Activated T-cell treated with anti-CD3 and anti-CD28 coated beads for 48 hours (primary cell): ENCODE data around the gene UGT1A3.
"Not testable (repeated sequence)": the region's sequence is repeated elsewhere in the genome, so short reads cannot be mapped to it uniquely, and the experiment has no call there.

Experiments
- DNase-seq: peaks from one replicate; pipeline ENCODE4 v3.0.0-alpha.2; 2020; ENCODE audit warnings: low read depth

The UGT1A3 gene

DNA sequence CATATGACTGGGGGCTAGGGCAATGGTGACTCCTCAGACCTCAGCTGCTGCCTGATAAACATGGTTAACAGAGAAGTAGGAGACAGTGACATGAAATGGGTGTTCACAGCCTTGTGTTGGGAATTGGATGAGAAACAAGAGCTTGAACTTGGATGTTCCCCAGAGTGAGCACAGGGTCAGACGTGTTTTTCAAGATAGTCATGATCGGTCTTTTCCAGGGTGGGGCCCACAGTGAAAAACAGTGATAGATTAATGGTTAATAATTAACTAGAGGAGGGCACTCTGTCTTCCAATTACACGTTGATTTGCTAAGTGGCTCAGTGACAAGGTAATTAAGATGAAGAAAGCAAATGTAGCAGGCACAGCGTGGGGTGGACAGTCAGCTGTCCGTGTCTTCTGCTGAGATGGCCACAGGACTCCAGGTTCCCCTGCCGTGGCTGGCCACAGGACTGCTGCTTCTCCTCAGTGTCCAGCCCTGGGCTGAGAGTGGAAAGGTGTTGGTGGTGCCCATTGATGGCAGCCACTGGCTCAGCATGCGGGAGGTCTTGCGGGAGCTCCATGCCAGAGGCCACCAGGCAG lies at the start of gene UGT1A3:
UGT1A3 (plus strand) TSS at position 320 of the 579 bp plus-strand sequence; CDS start at position 405, 85 bp downstream.
- DNase-seq: no peak

DNA sequence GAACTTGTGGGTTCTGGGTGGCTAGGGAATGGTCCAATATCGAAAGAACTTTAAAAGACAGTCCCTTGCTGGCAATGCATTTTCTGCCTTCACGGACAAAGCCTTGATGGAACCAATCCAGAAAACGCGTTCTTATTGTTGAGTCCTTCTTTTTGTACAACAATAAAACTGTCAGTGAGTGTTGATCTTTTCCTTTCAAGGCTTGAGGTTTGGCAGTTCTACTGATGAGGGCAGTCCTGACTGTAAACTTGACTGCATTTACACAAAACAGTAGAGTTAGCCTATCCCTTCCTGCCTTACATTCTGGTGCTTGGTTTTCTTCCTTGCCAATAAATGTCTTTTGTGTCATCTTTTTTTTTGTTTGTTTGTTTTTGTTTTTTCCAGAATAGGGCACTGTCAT lies 49.6 kb upstream of the UGT1A3 start:
- DNase-seq: no peak

DNA sequence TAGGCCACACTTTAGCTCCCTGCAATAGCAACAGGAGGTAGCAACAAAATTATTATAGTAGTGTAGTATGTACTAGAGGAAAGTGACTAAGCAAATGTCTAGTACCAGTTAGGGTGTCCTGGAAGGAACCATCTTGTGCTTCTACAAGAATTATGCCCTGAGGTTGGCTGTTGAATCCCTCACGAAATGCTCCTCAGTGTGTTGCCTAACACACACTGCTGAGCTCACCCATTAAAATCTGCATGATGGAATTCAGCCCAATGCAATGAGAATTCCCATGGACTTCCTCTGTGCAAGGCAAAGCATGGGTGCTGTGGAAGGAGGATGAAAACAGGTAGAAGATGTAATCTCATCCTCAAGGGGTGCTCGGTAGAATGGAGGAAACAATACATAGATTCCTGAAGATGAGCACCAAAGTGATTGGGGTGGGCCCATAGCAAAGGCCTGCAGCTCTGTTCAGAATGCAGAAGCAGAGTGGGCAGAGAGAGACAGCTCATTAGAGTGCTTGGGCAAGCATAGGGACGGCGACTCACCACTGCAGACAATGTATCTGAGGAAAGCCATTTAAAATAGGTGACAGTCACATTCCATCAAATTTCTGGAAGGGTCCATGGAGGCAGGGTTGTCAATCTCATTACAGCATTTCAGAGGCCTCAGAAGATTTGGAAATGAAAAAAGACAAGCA lies 48.3 kb upstream of the UGT1A3 start:
- DNase-seq: no peak

DNA sequence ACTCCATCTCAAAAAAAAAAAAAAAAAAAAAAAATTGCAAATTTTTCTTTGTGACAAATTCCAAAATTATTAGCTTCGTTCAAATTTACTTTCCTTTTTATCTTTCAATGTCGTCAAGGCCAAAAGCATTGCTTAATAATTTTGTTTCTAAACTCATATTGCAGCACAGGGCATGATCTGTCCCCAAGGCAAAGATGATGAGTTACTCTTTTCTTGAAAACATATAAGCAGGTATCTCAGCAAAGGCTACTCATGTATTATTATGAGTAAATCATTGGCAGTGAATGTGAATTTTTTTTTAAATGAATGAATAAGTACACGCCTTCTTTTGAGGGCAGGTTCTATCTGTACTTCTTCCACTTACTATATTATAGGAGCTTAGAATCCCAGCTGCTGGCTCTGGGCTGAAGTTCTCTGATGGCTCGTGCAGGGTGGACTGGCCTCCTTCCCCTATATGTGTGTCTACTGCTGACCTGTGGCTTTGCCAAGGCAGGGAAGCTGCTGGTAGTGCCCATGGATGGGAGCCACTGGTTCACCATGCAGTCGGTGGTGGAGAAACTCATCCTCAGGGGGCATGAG lies 47.2 kb upstream of the UGT1A3 start, which contains the start of gene UGT1A7:
UGT1A7 (plus strand) TSS at position 381 of the 579 bp plus-strand sequence; CDS start at position 418, 37 bp downstream.
- no peak for DNase-seq

DNA sequence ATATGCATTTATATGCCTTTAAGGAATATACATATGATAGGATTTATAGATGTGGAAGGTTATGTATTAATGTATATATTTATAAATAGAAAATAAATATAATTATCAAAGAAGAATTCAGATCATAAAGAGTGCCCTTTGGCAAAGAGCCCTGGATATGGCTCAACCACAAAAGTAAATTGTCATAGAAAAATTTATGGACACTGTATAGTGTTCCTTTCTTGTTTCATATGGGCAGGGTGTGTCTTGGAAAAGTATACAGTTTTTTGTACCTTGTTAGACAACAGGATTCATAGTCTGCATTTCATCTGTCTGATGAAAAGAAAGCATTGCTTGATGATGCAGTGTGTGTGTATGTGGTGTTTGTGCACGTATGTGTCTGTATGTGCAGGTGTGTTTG lies 44.2 kb upstream of the UGT1A3 start:
- no peak for DNase-seq

DNA sequence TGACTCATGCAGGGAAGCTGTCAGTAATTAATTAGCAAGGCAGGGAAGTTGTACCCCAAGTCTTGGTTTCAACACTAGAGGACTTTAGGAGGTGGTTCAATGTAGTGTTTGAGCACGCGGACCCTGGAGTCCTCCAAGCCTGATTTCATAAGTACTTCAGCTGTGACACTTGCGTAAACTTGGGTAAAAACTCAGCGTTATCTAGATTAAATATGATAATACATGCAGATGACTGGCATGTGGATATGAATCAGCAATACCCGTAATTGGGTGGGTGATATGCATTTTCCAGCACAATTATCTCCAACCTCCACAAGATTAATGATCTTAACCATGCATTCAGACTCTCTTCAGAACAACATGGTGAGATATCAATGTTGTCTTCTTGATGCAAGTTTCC lies 41.9 kb upstream of the UGT1A3 start:
- no peak for DNase-seq

DNA sequence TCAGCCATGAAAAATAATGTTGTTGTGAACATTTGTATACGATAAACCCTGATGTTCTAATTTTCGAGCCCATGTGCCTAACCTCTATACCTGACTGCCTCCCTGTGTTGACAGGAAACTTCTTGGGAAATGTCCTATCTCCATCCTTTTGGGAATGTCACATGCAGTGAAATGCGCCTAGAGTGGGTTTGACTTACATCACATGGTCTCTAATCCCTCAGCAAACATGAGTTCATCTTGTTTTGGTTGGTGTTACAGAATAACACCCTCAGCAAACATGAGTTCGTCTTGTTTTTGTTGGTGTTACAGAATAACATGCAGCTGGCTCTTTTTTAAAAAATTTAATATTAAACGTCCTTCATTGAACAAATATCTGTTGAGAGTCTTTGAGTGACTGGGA lies 40.5 kb upstream of the UGT1A3 start:
- no peak for DNase-seq

DNA sequence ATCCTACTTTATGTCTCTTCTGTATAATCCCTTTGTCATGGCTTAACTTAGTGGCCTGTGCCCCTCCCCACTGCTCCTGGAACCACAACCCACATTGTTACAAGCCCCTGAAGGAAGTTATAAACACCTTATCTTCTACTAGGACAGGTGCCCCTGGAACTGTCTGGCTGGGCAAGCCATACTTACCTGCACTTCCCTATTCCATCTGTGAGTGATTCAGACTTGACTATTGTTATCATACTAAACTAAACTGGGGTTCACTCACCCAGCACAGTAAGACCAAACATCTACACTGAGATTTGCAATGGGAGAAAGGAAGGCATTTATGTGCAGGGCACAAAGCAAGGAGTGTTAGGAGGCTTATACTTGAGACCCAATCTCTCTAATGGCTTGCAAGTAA lies 39.8 kb upstream of the UGT1A3 start:
- no peak for DNase-seq

DNA sequence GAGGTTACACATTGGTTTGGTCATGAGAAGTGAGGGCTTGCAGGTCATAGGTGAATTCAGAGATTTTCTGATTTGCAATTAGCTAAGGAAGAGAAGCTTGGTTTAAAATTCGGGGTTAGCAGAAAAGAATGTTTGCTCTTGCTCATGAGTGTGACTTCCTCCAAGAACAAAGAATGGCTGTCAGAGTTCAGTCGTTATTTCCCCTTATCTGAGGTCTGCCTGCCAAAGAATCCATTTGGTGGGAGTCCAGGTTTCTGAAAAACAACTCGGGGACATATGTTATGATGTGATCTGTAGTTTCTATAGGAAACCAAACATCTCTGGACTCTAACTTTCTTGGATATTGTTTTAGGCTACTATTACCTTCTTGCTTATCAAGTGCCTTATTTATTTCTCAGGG lies 39.3 kb upstream of the UGT1A3 start:
- no peak for DNase-seq

DNA sequence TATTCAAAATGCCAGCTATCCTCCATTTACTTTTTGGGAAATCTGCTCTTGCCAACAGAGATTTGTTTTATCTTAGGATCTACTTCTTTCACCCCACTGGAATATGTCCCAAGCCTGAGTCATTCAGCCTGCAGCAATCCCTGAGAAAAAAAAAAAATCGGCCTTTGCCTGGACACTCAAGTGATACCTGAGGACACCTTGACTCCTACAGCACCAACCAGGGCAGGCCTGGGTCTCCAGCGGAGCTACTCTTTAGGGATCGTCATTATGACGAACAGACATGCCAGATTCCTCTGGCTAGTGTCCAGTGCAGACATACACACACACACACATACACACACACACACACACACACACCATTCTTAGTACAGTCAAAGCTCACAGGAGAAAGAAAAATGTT lies 38.4 kb upstream of the UGT1A3 start:
- no peak for DNase-seq

DNA sequence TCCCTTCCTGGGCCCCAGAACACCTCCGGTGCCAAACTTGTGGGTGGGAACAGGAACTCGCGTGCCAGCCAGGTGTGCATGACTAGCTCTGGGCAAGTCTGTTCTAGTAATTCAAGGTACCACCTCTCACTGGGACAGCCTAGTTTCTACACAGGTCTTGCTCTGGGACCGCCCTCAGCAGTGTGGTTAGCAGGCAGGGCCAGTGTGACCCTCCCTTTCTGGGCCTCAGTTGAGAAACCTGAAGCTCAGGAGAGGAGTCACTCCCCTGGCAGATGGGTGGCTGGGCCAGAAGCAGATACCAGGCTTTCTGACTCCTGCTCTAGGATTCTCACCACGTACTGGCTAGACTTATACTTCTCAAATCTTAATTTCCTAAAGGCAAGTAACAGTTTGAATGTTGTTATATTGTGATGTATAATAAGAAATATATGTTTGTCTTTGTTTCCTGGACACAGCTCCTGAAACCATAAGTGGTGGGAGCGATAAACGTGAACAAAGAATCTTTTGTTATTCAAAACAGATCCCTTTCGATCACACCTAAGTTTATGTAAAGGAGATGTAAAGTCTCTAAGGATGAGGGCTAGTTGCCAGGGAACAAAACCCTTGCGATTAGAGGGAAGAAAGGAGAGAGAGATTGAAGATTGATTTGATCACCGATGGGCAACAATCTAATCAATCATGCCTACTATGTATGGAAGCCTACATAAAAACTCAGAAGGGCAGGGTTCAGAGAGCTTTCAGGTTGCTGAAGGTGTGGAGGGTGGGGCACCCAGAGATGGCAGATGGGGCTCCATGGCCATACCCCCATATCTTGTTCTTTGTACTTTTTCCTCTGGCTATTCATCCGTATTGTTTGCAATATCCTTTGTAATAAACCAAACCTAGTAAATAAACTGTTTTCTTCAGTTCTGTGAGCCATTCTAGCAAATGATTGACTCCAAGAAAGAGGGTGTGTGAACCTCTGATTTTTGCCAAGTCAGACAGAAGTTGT lies 37.1 kb upstream of the UGT1A3 start:
- no peak for DNase-seq

DNA sequence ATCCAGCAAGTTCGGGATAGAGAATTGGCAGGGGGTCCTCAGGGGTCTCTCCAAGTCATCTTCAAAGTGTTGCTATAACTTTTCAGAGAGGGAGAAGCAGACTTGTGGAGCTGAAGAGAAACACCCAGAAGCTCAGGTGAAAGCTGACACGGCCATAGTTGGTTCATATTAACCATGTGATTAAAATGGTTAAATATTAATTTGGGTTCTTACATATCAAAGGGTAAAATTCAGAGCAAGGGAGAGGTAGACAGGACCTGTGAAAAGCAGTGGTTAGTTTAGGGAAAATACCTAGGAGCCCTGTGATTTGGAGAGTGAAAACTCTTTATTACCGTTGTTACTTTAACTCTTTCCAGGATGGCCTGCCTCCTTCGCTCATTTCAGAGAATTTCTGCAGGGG lies 36.2 kb upstream of the UGT1A3 start, which contains the start of gene UGT1A6:
UGT1A6 (plus strand) TSS at position 243 of the 400 bp plus-strand sequence; CDS start at position 358, 115 bp downstream.
- no peak for DNase-seq

DNA sequence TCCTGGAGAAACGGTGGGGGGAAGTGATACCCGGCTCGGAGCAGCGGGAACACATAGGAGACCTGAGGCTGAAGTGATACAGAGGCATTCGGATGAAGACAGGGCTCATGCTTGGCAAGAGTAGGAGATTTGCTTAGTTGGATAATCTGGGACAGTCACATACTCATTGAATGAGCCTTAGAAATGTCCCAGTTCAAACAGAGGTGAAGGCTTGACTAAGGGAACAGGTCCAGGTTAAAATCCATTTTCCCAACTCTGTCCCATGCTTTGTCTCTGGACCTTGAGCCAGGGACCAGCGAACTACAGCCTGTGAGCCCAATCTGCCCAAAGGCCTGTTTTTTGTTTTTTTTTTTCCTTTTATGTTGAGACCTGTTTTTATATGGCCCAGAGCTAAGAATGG lies 34.9 kb upstream of the UGT1A3 start:
- no peak for DNase-seq

DNA sequence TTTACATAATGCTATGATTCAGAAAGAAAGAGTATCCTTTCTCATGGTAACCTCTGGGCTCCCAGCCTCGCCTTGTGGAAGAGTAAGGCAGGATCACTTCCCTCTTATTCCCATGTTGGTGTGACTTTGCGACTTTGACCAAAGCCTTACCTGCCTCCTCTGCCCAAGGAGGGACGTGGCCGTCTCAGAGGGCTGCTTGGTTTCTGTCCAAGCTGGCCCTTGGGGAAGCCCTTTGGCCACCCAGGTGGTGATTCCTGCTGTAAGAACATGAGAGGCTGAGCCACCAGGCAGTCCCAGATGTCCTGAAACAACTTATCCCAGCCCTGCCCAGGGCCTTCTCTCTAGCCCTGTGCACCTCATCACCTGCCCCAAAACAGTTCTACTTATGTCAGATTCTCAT lies 30.1 kb upstream of the UGT1A3 start:
- no peak for DNase-seq

DNA sequence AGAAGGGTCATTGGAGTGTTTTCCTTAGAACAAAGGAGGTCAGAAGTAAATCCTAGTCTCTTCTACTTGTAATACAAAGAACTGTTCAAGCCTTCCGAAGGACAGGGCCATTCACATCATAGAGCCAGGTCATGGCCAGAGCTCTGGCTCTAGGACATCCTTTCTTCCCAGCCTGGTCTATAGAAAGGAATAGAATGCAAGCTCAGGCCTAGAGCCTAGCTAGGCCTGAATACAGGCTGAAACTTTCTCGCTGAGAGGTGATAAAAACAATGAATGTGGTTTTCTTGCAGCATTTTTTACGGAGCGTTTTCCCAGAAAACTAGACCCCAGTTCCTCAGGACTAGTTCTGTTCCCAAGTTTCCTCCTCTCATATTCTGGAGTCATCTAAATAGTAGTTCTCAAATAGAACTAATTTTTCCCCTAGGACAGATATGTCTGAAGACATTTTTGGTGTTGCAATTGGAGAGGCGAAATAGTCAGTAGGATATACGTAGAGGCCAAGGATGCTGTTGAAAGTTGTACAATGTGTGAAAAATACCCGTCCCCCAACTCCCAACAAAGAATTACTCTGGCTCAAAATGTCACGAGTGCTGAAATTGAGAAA lies 29.3 kb upstream of the UGT1A3 start:
- no peak for DNase-seq

DNA sequence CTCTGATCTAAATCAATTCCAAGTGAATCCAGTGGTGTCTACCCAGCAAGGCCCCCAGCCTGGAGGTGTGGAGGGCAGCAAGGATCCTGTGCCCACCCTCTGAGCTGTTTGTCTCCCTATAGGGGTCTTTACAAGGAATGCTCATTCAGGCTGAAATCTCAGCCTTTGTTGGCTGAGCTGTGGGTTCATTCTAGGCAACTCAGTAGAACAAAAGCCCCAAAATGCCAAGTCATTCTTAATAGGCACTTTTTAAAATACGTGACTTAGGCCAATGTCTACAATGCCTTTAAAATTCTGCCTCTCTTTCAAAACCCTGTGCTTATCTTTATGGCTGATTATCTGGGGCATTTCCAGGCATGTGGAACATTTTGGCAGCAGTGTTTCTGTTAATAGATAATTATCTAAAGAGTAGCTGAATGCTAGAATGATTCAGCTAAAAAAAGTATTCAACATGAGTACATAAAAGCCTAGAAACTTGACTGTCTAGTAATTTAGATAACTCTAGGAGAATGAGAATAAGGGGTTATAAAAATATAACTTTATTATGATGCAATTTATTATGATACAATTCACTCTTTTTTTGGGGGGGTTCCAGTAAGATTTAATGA lies 28.7 kb upstream of the UGT1A3 start:
- DNase-seq: no peak

DNA sequence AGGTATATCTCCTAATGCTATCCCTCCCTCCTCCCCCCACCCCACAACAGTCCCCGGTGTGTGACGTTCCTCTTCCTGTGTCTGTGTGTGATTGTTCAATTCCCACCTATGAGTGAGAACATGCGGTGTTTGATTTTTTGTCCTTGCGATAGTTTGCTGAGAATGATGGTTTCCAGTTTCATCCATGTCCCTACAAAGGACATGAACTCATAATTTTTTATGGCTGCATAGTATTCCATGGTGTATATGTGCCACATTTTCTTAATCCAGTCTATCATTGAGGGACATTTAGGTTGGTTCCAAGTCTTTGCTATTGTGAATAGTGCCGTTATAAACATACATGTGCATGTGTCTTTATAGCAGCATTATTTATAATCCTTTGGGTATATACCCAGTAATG lies 28.0 kb upstream of the UGT1A3 start:
- not testable (repeated sequence) for DNase-seq

DNA sequence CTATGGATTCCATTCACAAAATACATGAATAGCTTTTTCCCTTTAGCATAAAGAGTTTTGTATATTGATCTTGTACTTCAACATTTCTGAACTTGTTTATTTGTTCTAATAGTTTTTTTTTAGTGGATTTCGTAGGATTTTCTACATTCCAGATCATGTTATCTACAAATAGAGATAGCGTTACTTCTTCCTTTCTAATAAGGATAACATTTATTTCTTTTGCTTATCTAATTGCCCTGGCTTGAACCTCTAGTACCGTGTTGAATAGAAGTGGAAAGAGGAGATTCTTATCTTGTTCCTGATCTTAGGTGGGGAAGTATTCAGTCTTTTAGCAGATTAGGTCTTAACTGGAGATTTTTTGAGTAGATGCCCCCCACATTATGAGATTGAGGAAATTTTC lies 26.6 kb upstream of the UGT1A3 start:
- DNase-seq: no peak

DNA sequence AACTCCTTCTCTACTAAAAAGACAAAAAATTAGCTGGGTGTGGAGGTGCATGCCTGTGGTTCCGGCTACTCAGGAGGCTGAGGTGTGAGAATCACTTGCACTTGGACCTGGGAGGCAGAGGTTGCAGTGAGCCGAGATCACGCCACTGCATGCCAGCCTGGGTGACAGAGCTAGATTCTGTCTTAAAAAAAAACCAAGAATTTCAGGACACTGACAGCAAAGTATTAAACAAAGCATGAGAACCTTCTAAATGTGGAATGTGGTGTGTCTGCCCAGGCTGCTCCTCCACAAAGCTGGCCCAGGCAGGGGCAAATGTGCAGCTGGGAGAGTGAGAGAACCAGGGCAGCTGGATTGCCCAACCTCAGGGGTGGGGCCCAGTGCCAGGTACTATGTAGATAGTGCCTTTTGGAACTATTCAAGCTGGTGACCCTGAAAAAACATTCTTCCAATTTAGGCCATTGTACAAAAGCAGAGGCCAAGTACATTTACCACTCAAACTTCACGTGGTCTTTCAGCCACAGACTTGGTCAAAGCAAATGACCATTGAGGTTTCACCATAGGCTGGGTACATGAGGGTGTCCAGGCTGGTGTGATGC lies 22.8 kb upstream of the UGT1A3 start:
- DNase-seq: no peak

DNA sequence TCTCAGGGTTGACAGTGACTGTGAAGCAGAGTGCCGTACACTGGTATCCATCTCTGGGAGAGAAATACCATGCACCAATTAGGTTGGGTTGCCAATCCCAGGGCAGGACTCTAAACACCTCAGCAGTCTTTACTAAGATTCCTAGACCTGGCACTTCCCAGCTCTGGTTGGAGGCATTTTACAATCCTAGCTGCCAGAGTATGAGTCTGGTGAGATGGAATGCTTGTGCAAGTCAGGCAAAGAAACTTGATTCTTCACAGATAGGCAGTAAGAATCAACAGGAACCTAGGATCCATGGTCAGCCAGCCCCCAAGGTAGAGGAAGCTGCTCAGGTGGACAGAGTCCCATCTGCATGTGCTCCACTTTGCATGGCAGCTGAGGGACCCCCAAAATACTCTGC lies 22.1 kb upstream of the UGT1A3 start:
- no peak for DNase-seq
